HG02852 (cell line): ENCODE measurements around the gene JARID2.

Experiments used
- ATAC-seq: cut with Tn5 transposase; IDR thresholded peaks from one replicate; pipeline ENCODE4 v1.9.1; 2021; ENCODE audit warnings: mild to moderate bottlenecking, moderate library complexity; ENCODE audit not compliant: unreplicated experiment

The JARID2 gene

GRCh38 chr6:15500901-15501825 lies 255.3 kb downstream of the JARID2 start:
- no peak for ATAC-seq

- no peak for ATAC-seq
Observed at GRCh38 chr6:15501826-15502445, 256.1 kb downstream of the JARID2 start.

DNA sequence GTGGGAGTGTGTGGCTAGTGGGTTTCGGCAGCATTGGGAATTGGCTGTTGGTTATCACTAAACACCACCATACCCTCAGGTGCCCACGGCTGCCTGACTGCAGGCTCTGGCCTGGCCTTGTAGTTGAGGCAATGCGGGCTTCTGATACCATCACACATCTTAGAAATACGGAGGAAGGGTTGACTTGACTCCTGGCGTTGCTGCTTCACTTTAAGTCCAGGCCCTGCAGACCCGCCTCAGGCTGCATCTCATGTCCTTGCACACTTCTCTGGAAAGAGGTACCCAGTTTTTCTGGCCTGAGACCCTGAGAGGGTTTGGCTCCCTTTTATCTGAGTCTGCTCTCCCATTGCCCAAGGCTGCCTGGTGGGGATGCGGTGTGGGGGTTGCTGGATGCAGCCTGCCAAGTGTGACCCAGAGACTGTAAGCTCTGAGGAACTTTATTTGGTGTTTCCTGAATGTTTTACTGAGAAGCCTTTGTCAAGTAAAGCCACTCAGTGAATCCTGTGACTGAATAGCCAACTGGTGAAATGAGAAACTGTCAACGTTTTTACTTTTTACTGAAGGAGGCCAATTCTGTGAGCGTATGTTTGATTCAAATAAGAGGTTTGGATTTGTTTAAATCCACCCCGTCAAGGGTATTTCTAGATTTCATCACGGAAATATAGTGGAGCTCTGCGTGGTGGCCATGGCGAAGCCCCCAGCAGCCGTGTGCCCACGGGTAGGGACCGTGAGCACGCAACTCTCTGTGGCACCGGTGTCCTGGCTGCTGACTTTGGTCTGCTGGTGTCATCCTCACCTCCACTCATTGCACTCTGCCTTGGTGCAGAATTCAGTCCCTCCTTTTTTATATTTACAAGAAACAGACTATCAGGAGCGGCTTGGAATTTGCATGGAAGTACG lies 256.8 kb downstream of the JARID2 start:
- no peak for ATAC-seq

DNA sequence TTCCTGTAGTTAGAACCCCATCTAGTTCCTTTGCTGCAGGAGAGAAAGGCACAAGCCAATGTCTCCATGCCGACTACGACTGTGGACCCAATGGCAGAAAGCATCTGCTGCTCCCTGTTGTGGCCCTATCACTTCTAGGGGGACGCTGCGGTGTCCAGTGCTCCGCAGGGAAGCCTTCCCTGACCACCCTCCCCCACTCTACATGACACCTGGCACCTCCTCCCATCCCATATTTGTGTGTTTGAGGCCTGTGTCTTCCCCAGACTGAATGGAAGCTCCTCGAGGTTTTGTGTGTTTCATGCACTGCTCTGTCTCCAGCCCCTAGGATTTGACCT lies 257.4 kb downstream of the JARID2 start:
- no peak for ATAC-seq

GRCh38 chr6:15504040-15504495 lies 258.2 kb downstream of the JARID2 start:
- no peak for ATAC-seq

DNA sequence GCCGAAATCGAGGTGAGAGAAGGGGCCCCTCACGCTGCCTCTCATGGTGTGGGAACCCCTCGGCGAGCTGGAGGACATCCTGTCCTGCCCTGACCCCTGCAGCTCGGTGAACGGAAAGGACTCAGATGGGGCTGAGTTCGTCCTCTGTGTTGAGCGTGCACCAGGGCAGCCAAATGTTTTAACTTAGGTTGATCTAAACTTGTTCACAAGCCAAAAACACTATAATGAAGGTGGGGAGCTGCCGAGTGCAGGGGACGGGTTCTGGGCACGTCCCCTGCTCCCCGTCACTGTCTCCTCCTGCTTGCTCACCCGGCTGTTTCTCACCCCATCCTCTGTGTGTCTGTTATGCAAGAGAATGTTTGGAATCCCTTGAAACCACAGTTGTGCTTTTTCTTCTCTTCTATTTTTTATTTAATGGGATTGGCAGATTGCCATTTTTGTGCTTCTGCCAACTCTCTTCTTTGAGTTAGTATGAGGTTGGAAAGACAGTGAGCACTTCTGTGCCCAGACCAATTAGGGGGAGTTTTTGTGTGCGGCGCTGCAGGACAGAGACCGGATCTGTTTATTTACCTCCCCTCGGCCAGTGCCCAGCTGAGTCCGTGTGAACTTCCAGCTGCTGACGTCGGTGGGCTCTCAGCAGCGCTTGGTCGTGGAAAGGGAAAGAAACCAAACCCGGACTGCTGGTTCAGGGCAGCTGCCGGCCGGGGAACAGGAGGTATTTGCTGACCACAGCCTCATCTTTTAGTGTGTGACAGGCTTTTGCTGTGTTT lies 258.9 kb downstream of the JARID2 start:
- no peak for ATAC-seq

- ATAC-seq, result no peak
Observed at GRCh38 chr6:15505463-15505918, 259.6 kb downstream of the JARID2 start.

GRCh38 chr6:15506066-15506465 lies 260.2 kb downstream of the JARID2 start:
- no peak for ATAC-seq

DNA sequence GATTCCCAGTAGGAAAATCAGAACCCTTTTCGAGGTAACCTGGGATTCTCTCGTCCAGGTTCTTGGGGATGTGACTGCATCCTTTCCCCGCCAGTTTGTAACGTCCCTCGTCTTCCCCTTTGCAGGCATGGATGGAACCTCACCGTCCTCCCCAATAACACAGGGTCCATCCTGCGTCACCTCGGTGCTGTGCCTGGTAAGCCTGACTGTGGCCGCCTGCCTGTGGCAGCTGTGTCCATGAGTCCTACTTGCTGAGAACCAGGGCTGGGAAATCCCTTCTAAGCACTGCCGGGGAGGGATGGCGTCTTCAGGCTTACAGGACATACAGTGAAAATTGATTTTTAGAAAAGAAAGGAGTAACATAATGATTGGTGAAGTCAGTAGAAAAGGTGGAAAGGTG lies 261.4 kb downstream of the JARID2 start:
- ATAC-seq, result no peak

DNA sequence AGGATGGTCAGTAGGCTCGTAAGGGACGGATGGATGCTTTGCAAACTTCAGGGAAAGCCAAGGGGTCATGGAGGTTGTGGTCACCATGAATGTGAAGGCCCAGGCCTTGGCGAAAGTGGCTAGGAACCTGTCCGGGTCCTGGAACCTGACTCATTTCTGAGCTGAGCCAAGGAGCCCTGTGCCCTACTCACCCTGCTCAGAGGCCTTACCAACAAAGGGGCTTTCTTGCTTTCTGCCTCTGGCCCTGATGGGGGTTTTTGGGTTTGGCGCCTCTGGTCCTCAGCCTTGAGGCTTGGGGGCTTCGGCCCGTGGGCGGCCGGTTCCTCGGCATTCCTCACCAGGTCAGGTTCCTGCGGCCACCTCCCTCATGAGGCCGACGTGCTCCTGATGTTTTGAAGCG lies 261.9 kb downstream of the JARID2 start:
- ATAC-seq, result no peak

DNA sequence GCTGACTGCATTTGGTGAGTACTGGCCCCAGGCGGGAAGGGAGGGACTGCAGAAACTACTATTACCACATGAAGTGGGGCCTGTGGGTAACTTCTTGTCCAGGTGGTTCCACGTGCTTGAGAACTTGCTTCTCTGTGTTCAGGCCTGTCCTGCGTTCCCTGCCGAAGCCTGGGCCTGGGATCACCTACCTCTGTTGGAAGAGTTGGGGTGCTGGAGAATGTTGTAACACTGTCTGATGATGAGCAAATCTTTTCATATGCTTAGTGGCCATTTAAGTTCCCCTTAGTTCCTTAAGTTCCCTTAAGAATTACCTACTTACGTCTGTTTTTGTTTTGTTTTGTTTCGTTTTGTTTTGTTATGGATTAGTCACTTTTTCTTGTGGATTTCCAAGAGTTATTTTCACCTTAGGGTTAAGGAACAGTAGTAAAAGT lies 262.6 kb downstream of the JARID2 start:
- ATAC-seq, result no peak

GRCh38 chr6:15508931-15509330 lies 263.1 kb downstream of the JARID2 start:
- no peak for ATAC-seq

- no peak for ATAC-seq
Observed at GRCh38 chr6:15509335-15509933, 263.6 kb downstream of the JARID2 start.

DNA sequence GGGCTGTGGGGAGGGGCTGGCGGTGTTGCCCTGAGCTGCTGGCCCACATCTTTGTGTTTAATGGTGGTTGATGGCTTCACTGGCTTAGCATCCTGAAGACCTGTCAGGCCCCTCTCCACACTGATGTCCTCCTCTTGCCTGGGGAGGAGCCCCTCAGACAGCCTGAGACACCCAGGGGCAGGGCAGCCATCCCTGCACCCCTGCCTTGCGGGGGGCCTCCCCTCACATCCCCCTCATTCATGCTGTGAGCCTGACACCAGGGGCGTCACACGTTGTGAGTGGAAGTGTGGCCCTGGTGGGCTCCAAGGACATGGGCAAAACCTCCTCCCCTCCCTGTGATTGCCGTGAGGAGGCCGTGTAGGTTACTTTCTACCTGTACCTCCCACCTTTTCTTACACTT lies 264.3 kb downstream of the JARID2 start:
- no peak for ATAC-seq

- ATAC-seq, result no peak
Observed at GRCh38 chr6:15510536-15511247, 264.8 kb downstream of the JARID2 start.

GRCh38 chr6:15511248-15512125 lies 265.6 kb downstream of the JARID2 start:
- no peak for ATAC-seq

- ATAC-seq, result no peak
Observed at GRCh38 chr6:15512126-15512525, 266.3 kb downstream of the JARID2 start.

GRCh38 chr6:15512721-15513120 lies 266.9 kb downstream of the JARID2 start:
- no peak for ATAC-seq
